Keratinocyte (primary cell): ENCODE results near the gene MAN2A2. TPM values are rescaled to one million over a fixed set of nuclear protein-coding genes. Genes with fewer than 3 reads are reported as not detected.
"Not testable (repeated sequence)": the region's sequence is repeated elsewhere in the genome, so short reads cannot be mapped to it uniquely, and the experiment has no call there.

Source experiments
- DNase-seq: peaks from one replicate; pipeline ENCODE4 v3.0.0-alpha.2; 2011; ENCODE audit warnings: low read depth, missing footprints, low spot score
- FAIRE-seq: peaks from 2 replicates; lab custom pipeline; 2011; peaks lifted over from hg19 to GRCh38; lab: Jason Lieb, UNC
- H2AFZ ChIP-seq: 2 replicates; pipeline ENCODE4 v1.6.0; 2012; ENCODE audit warnings: low read length, control low read depth, inconsistent platforms; ENCODE audit not compliant: control insufficient read depth
- H3K27ac ChIP-seq: 2 replicates; pipeline ENCODE4 v1.5.1; 2011; ENCODE audit warnings: low read length; ENCODE audit not compliant: control insufficient read depth, insufficient read depth
- H3K27me3 ChIP-seq: 3 replicates; pipeline ENCODE4 v1.6.0; 2011; ENCODE audit warnings: low read length; ENCODE audit not compliant: control insufficient read depth, insufficient read depth; ENCODE audit errors: extremely low read depth
- H3K36me3 ChIP-seq, 2 experiments: 2 replicates in 1 of 2; 3 replicates in 1 of 2; pipeline ENCODE4 v1.5.1; 2011; ENCODE audit warnings: low read length in 2 of 2, mild to moderate bottlenecking in 1 of 2; ENCODE audit not compliant: control insufficient read depth in 2 of 2, insufficient read depth in 2 of 2; ENCODE audit errors: extremely low read depth in 1 of 2
- H3K4me1 ChIP-seq: 3 replicates; pipeline ENCODE4 v1.5.1; 2011; ENCODE audit warnings: low read length; ENCODE audit not compliant: control insufficient read depth, insufficient read depth; ENCODE audit errors: extremely low read depth
- H3K4me2 ChIP-seq: 3 replicates; pipeline ENCODE4 v1.6.0; 2011; ENCODE audit warnings: low read depth, low read length; ENCODE audit not compliant: control insufficient read depth, insufficient read depth; ENCODE audit errors: extremely low read depth
- H3K4me3 ChIP-seq, 3 experiments: fragments of 200-600 bp in 1 of 3; sonication (generic) in 1 of 3; 2 replicates in 2 of 3; 3 replicates in 1 of 3; pipeline ENCODE4 v1.5.1; 2011 to 2016; ENCODE audit warnings: low read length in 3 of 3, mild to moderate bottlenecking in 3 of 3, control low read depth in 2 of 3, inconsistent platforms in 1 of 3, low read depth in 1 of 3, mixed read lengths in 1 of 3, mixed run types in 1 of 3, moderate library complexity in 1 of 3; ENCODE audit not compliant: control insufficient read depth in 2 of 3, insufficient read depth in 2 of 3; ENCODE audit errors: extremely low read depth in 1 of 3
- H3K79me2 ChIP-seq: 2 replicates; pipeline ENCODE4 v1.6.0; 2012; ENCODE audit warnings: low read length; ENCODE audit not compliant: control insufficient read depth, insufficient read depth
- H3K9ac ChIP-seq: 3 replicates; pipeline ENCODE4 v1.6.0; 2011; ENCODE audit warnings: low read length; ENCODE audit not compliant: control insufficient read depth, insufficient read depth; ENCODE audit errors: extremely low read depth
- H3K9me1 ChIP-seq: 3 replicates; pipeline ENCODE4 v1.6.0; 2011; ENCODE audit warnings: low read length; ENCODE audit not compliant: control insufficient read depth, insufficient read depth; ENCODE audit errors: extremely low read depth
- H3K9me3 ChIP-seq: 2 replicates; pipeline ENCODE4 v1.5.1; 2012; ENCODE audit warnings: low read depth, low read length; ENCODE audit not compliant: control insufficient read depth
- H4K20me1 ChIP-seq: 3 replicates; pipeline ENCODE4 v1.6.0; 2011; ENCODE audit warnings: low read length; ENCODE audit not compliant: control insufficient read depth, insufficient read depth; ENCODE audit errors: extremely low read depth
- EZH2 ChIP-seq: IDR thresholded peaks from one replicate; pipeline ENCODE4 v1.6.1; 2012; ENCODE audit warnings: inconsistent platforms, mild to moderate bottlenecking, low read length, moderate library complexity
- dilution Hi-C: fragments of 300-500 bp; cut with MboI; formaldehyde crosslinking; loops from one replicate; pipeline ENCODE4 v1.7.0; 2020; ENCODE audit warnings: low sequenced_read_pairs; ENCODE audit not compliant: extremely low pct_ligation_motif_present
- polyA plus RNA-seq, 5 experiments: library from polyadenylated mRNA; depleted of rRNA in 3 of 5; stranded (reverse) in 3 of 5; stranded (forward) in 1 of 5; unstranded in 1 of 5; fragments of >200 nt; gene quantifications; 1 replicate in 1 of 5; 2 replicates in 3 of 5; 3 replicates in 1 of 5; pipeline versions ENCODE4 v1.2.1 to v1.2.3, GENCODE V29; 2011 to 2012; ENCODE audit warnings: missing spikeins in 2 of 5, low read depth in 1 of 5, low replicate concordance in 1 of 5
- TF ChIP-seq, protein P1 (sequence below), 3 experiments: IDR thresholded peaks in 1 of 3; conservative IDR thresholded peaks in 1 of 3; optimal IDR thresholded peaks in 1 of 3; 2 replicates in 2 of 3; 3 replicates in 1 of 3; pipeline versions ENCODE3 to v1.5.1; 2011; ENCODE audit warnings: low read length in 3 of 3, mild to moderate bottlenecking in 3 of 3, moderate library complexity in 2 of 3, control low read depth in 1 of 3, inconsistent platforms in 1 of 3; ENCODE audit not compliant: insufficient read depth in 2 of 3; ENCODE audit errors: extremely low read depth in 1 of 3

Gene MAN2A2
- polyA plus RNA-seq, 1 donor (not counting 4 experiments of a cell fraction or from before 2014, with no cell fraction given): 6.6 TPM

- Histone ChIP-seq H3K4me1 (no peaks in the 10 kb centered on the region), H3K36me3 (peaks cover 11 to 13% of the 10 kb centered on the region in 2 experiments), H3K27ac (no peak overlapping the region), H3K9me3 (no peaks in the 10 kb centered on the region), H3K9me1 (no peaks in the 10 kb centered on the region), H2AFZ (no peak overlapping the region), H3K4me2 (no peak overlapping the region), H3K79me2 (no peaks in the 10 kb centered on the region), H3K9ac (no peak overlapping the region), H3K27me3 (no peaks in the 10 kb centered on the region), H4K20me1 (no peaks in the 10 kb centered on the region), H3K4me3 (no peak overlapping the region)
- TF ChIP-seq, protein P1, sequence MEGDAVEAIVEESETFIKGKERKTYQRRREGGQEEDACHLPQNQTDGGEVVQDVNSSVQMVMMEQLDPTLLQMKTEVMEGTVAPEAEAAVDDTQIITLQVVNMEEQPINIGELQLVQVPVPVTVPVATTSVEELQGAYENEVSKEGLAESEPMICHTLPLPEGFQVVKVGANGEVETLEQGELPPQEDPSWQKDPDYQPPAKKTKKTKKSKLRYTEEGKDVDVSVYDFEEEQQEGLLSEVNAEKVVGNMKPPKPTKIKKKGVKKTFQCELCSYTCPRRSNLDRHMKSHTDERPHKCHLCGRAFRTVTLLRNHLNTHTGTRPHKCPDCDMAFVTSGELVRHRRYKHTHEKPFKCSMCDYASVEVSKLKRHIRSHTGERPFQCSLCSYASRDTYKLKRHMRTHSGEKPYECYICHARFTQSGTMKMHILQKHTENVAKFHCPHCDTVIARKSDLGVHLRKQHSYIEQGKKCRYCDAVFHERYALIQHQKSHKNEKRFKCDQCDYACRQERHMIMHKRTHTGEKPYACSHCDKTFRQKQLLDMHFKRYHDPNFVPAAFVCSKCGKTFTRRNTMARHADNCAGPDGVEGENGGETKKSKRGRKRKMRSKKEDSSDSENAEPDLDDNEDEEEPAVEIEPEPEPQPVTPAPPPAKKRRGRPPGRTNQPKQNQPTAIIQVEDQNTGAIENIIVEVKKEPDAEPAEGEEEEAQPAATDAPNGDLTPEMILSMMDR (optimal IDR thresholded peaks at IDR 0.05 in 1 of 3, IDR thresholded peaks at IDR 0.05 in 1 of 3, conservative IDR thresholded peaks at IDR 0.05 in 1 of 3; ENCODE audit: extremely low read depth in 1 of 3, insufficient read depth in 2 of 3, low read length in 3 of 3): no peak
- no peak for TF ChIP-seq EZH2
- dilution Hi-C loops: no loop called here
- no peak for DNase-seq
- FAIRE-seq: no peak
Observed at GRCh38 chr15:90918835-90919234, 15.7 kb downstream of the MAN2A2 start.

DNA sequence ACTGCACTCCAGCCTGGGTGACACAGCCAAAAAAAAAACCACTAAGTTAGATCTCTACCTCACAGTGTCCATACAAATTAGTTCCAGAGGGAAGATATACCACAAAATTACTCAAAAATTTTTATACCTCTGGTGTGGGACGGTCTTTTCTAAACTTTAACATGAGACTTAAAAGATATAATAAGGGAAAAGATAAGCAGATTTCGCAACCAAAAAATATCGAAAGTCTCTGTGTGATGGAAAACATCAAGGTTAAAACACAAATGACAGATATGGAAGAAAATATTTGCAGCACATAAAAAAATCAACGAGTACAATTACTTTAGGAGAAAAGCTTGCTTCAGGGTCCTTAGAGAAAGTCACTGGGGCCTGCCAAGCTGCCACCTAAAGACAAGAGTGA is 18.8 kb downstream of the MAN2A2 start:
- dilution Hi-C loops: no loop called here
- H3K9me1 ChIP-seq: no peaks in the 10 kb centered on the region
- TF ChIP-seq, protein P1 (optimal IDR thresholded peaks at IDR 0.05 in 1 of 3, IDR thresholded peaks at IDR 0.05 in 1 of 3, conservative IDR thresholded peaks at IDR 0.05 in 1 of 3; ENCODE audit: extremely low read depth in 1 of 3, insufficient read depth in 2 of 3, low read length in 3 of 3): no peak
- TF ChIP-seq EZH2: no peak
- H3K27me3 ChIP-seq: no peaks in the 10 kb centered on the region
- no peaks in the 10 kb centered on the region for H4K20me1 ChIP-seq
- DNase-seq (no peak), FAIRE-seq (no peak)
- no peak overlapping the region for H3K4me3 ChIP-seq
- H3K9me3 ChIP-seq: no peaks in the 10 kb centered on the region
- H3K79me2 ChIP-seq: no peaks in the 10 kb centered on the region
- no peak overlapping the region for H3K27ac ChIP-seq
- H3K9ac ChIP-seq: no peak overlapping the region
- no peak overlapping the region for H3K4me2 ChIP-seq
- peaks cover 11% of the 10 kb centered on the region in 2 experiments for H3K36me3 ChIP-seq
- no peak overlapping the region for H2AFZ ChIP-seq
- no peaks in the 10 kb centered on the region for H3K4me1 ChIP-seq

DNA sequence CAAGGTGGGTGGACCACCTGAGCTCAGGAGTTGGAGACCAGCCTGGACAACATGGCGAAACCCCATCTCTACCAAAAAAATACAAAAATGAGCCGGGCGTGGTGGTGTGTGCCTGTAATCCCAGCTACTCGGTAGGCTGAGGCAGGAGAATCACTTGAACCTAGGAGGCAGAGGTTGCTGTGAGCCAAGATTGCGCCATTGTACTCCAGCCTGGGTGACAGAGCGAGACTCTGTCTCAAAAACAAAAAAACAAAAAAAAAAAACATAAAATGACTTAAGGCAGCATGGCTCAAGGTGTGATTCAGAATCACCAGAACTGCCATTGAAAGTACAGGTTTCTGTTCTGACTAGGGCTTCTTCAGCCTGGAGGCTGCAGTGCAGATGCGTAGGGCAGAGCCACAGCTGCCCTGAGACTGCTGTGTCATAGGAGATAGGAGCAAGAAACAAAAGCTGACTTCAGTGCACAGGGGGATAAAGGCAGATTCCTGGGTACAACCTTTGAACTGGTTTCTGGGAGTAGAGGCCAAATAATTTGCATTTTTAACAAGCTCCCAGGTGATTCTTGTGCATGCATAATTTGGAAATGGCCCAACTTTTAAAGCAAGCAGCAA is 19.7 kb downstream of the MAN2A2 start:
- DNase-seq: not testable (repeated sequence)

More for the DNA sequence above, 19.7 kb downstream of the MAN2A2 start:
- H3K79me2 ChIP-seq, H3K4me2 ChIP-seq, H3K9ac ChIP-seq, H3K4me1 ChIP-seq, dilution Hi-C loops, H3K4me3 ChIP-seq, H3K27me3 ChIP-seq, H3K9me3 ChIP-seq, FAIRE-seq, H3K27ac ChIP-seq, H4K20me1 ChIP-seq, H3K9me1 ChIP-seq, H2AFZ ChIP-seq: not testable (repeated sequence)
- H3K36me3 ChIP-seq: peaks cover 6 to 11% of the 10 kb centered on the region in 2 experiments
